ENCODE measurements around the gene CPZ.

Gene CPZ

DNA sequence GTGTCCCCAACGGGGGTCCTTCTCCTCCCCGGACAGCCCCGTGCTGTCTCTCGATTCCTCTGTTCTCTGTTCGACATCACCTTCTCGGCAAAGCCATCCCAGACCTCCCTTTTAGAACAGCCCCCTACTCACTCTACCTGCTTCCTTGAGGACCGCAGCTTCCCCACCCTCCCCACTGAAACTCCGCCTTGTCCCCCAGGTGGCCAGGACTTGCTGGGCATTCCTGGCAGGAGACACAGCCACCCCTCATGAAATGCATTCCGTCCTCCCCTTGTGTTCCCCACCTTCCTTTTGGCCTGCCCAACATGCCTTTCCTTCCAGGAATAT is 47.2 kb upstream of the CPZ start:
- TF ChIP-seq CEBPB (IDR thresholded peaks at IDR 0.05) (no peak), EP300 (IDR thresholded peaks at IDR 0.05; ENCODE audit: borderline replicate concordance) (no peak), TAF1 (IDR thresholded peaks at IDR 0.05; ENCODE audit: low read depth) (no peak), RAD21 (IDR thresholded peaks at IDR 0.05; ENCODE audit: low read depth) (no peak), TCF12 (IDR thresholded peaks at IDR 0.05; ENCODE audit: low read depth) (no peak), TEAD4 (IDR thresholded peaks at IDR 0.05) (no peak), FOXM1 (IDR thresholded peaks at IDR 0.05; ENCODE audit: borderline replicate concordance, low read depth) (no peak), MAX (IDR thresholded peaks at IDR 0.05) (no peak), YY1 (IDR thresholded peaks at IDR 0.05; ENCODE audit: low read depth) (no peak), NFIC (IDR thresholded peaks at IDR 0.05) (no peak), ZBTB7A (IDR thresholded peaks at IDR 0.05; ENCODE audit: low read depth) (no peak), EGR1 (IDR thresholded peaks at IDR 0.05) (no peak)

DNA sequence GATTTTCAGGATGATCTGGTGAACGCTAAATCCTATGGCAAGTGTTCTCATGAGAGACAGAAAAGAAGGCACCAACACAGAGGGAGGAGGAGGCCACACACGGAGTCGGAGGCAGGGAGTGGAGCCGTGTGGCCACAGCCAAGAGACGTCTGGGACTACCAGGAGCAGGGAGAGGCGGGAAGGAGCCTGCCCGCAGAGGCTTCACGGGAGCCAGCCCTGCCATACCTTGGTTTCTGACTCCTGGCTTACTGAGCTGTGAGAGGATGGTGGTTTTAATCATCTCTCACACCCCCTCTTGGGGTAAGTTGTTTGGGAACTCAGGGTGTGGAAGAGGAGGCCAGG is 45.8 kb upstream of the CPZ start:
- TF ChIP-seq ZBTB7A (IDR thresholded peaks at IDR 0.05; ENCODE audit: low read depth) (no peak), TAF1 (IDR thresholded peaks at IDR 0.05; ENCODE audit: low read depth) (no peak), YY1 (IDR thresholded peaks at IDR 0.05; ENCODE audit: low read depth) (no peak), EP300 (IDR thresholded peaks at IDR 0.05; ENCODE audit: borderline replicate concordance) (no peak), EGR1 (IDR thresholded peaks at IDR 0.05) (no peak), CEBPB (IDR thresholded peaks at IDR 0.05) (no peak), TEAD4 (IDR thresholded peaks at IDR 0.05) (no peak)
- TF ChIP-seq, protein P1, sequence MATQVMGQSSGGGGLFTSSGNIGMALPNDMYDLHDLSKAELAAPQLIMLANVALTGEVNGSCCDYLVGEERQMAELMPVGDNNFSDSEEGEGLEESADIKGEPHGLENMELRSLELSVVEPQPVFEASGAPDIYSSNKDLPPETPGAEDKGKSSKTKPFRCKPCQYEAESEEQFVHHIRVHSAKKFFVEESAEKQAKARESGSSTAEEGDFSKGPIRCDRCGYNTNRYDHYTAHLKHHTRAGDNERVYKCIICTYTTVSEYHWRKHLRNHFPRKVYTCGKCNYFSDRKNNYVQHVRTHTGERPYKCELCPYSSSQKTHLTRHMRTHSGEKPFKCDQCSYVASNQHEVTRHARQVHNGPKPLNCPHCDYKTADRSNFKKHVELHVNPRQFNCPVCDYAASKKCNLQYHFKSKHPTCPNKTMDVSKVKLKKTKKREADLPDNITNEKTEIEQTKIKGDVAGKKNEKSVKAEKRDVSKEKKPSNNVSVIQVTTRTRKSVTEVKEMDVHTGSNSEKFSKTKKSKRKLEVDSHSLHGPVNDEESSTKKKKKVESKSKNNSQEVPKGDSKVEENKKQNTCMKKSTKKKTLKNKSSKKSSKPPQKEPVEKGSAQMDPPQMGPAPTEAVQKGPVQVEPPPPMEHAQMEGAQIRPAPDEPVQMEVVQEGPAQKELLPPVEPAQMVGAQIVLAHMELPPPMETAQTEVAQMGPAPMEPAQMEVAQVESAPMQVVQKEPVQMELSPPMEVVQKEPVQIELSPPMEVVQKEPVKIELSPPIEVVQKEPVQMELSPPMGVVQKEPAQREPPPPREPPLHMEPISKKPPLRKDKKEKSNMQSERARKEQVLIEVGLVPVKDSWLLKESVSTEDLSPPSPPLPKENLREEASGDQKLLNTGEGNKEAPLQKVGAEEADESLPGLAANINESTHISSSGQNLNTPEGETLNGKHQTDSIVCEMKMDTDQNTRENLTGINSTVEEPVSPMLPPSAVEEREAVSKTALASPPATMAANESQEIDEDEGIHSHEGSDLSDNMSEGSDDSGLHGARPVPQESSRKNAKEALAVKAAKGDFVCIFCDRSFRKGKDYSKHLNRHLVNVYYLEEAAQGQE (IDR thresholded peaks at IDR 0.05; ENCODE audit: low read depth): no peak

GRCh38 chr4:8547108-8547911 is 45.3 kb upstream of the CPZ start:
- no peak for TF ChIP-seq TEAD4 (IDR thresholded peaks at IDR 0.05)
- TF ChIP-seq FOXM1 (IDR thresholded peaks at IDR 0.05; ENCODE audit: borderline replicate concordance, low read depth): no peak
- TF ChIP-seq TAF1 (IDR thresholded peaks at IDR 0.05; ENCODE audit: low read depth): no peak
- TF ChIP-seq EP300 (IDR thresholded peaks at IDR 0.05; ENCODE audit: borderline replicate concordance): no peak
- no peak for TF ChIP-seq CREB1 (IDR thresholded peaks at IDR 0.05; ENCODE audit: low read depth)
- TF ChIP-seq, protein P1 (IDR thresholded peaks at IDR 0.05; ENCODE audit: low read depth): no peak
- no peak for TF ChIP-seq CEBPB (IDR thresholded peaks at IDR 0.05)
- peak; percentile 84 for TF ChIP-seq RAD21 (IDR thresholded peaks at IDR 0.05; ENCODE audit: low read depth)
- no peak for TF ChIP-seq EGR1 (IDR thresholded peaks at IDR 0.05)

DNA sequence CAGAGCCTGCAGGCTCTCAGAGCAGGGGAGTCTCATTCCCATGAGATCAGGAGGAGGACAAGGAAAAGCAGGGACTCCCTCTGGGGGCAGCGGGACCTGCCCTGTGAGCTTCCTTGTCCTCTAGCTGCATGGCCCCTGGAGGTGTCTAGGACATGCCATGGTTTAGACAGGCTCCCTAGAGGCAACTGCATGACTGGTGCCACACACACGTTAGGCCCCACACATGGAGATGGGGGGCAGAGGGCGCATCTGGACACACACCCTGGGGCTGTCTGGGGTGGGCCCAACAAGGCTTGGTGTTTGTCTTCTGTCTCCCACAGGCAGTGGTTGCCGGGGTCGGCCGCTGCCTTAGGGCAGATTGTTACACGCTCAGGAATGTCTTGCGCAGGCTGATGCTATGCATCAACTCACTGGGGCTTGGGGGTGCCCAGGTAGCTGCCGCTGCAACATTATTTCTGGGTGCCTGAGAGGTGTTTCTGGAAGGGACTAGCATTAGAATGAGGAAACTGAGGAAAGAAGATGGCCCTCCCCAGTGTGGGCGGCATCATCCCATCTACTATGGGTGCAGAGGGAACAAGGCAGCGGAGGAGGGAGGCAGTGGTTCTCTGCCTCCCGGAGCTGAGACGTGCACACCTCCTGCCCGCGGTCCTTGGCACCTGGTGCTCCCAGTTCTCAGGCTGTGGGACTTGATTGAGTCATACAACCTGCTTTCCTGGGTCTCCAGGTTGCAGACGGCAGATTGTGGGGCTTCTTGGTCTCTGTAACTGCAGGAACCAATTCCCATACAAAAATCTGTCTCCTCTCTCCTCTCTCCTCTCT is 44.4 kb upstream of the CPZ start:
- TF ChIP-seq EGR1 (IDR thresholded peaks at IDR 0.05) (no peak), TEAD4 (IDR thresholded peaks at IDR 0.05) (no peak), RAD21 (IDR thresholded peaks at IDR 0.05; ENCODE audit: low read depth) (no peak), NFIC (IDR thresholded peaks at IDR 0.05) (no peak), TCF12 (IDR thresholded peaks at IDR 0.05; ENCODE audit: low read depth) (no peak), CREB1 (IDR thresholded peaks at IDR 0.05; ENCODE audit: low read depth) (no peak), FOXM1 (IDR thresholded peaks at IDR 0.05; ENCODE audit: borderline replicate concordance, low read depth) (no peak), EP300 (IDR thresholded peaks at IDR 0.05; ENCODE audit: borderline replicate concordance) (no peak), MAX (IDR thresholded peaks at IDR 0.05) (no peak), TAF1 (IDR thresholded peaks at IDR 0.05; ENCODE audit: low read depth) (no peak), CEBPB (IDR thresholded peaks at IDR 0.05) (no peak), ZBTB7A (IDR thresholded peaks at IDR 0.05; ENCODE audit: low read depth) (no peak), YY1 (IDR thresholded peaks at IDR 0.05; ENCODE audit: low read depth) (no peak)
- TF ChIP-seq, protein P2, sequence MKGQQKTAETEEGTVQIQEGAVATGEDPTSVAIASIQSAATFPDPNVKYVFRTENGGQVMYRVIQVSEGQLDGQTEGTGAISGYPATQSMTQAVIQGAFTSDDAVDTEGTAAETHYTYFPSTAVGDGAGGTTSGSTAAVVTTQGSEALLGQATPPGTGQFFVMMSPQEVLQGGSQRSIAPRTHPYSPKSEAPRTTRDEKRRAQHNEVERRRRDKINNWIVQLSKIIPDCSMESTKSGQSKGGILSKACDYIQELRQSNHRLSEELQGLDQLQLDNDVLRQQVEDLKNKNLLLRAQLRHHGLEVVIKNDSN (IDR thresholded peaks at IDR 0.05): no peak
- TF ChIP-seq, protein P1 (IDR thresholded peaks at IDR 0.05; ENCODE audit: low read depth): no peak

Measured in Ishikawa (cell line).